HEK293 (cell line): ENCODE measurements around the gene LPGAT1.

Experiments
- CTCF ChIA-PET: fragments of 350-600 bp; formaldehyde crosslinking; extraction: SDS; loops from one replicate; lab custom pipeline; 2021; ENCODE audit warnings: antibody characterized with exemption; lab: Yijun Ruan, JAX
- POLR2A ChIA-PET: fragments of 300-600 bp; formaldehyde crosslinking; extraction: SDS; loops from one replicate; lab custom pipeline; 2020; ENCODE audit warnings: antibody characterized with exemption, inconsistent platforms; lab: Yijun Ruan, JAX
- H3K27ac ChIP-seq: fragments of 200-500 bp; sonication (Bioruptor generic); 2 replicates; pipeline ENCODE4 v1.5.1; 2014; ENCODE audit warnings: low read depth, low read length, control low read depth, inconsistent platforms; ENCODE audit errors: extremely low read depth
- H3K36me3 ChIP-seq, 2 experiments: fragments of 200-500 bp in 1 of 2; sonication (Bioruptor generic) in 1 of 2; 1 replicate in 1 of 2; 2 replicates in 1 of 2; pipeline ENCODE4 v1.5.1; 2014 to 2017; ENCODE audit warnings: inconsistent platforms in 2 of 2, low read length in 2 of 2; ENCODE audit not compliant: control insufficient read depth in 2 of 2, insufficient read depth in 1 of 2
- H3K4me1 ChIP-seq: fragments of 200-500 bp; sonication (Bioruptor generic); 2 replicates; pipeline ENCODE4 v1.5.1; 2014; ENCODE audit warnings: mild to moderate bottlenecking, low read length, inconsistent platforms; ENCODE audit not compliant: control insufficient read depth, insufficient read depth
- H3K4me3 ChIP-seq: 2 replicates; pipeline ENCODE4 v1.5.1; 2011; ENCODE audit warnings: low read depth, mild to moderate bottlenecking, control low read depth, low read length, moderate library complexity
- H3K9me3 ChIP-seq: fragments of 200-500 bp; sonication (Bioruptor generic); 2 replicates; pipeline ENCODE4 v1.5.1; 2014; ENCODE audit warnings: low read depth, low read length, inconsistent platforms; ENCODE audit not compliant: control insufficient read depth, insufficient read depth
- BCL11B ChIP-seq: fragments of 450-650 bp; formaldehyde crosslinking; IDR thresholded peaks from 2 replicates; pipeline ENCODE4 v1.5.1; 2016; ENCODE audit warnings: low read depth, missing biosample characterization, missing genetic modification characterization
- KLF9 ChIP-seq: fragments of 450-650 bp; formaldehyde crosslinking; IDR thresholded peaks from 2 replicates; pipeline ENCODE4 v1.5.1; 2016; ENCODE audit warnings: missing biosample characterization, missing genetic modification characterization, low read depth
- SCRT1 ChIP-seq: fragments of 450-650 bp; formaldehyde crosslinking; IDR thresholded peaks from 2 replicates; pipeline ENCODE4 v1.5.1; 2016; ENCODE audit warnings: missing biosample characterization, missing genetic modification characterization, borderline replicate concordance
- SP3 ChIP-seq: fragments of 450-650 bp; formaldehyde crosslinking; IDR thresholded peaks from 2 replicates; pipeline ENCODE4 v1.5.1; 2016; ENCODE audit warnings: missing biosample characterization, missing genetic modification characterization
- ZBTB1 ChIP-seq: fragments of 450-650 bp; formaldehyde crosslinking; IDR thresholded peaks from 2 replicates; pipeline ENCODE4 v1.5.1; 2016; ENCODE audit warnings: missing biosample characterization, missing genetic modification characterization
- ZBTB10 ChIP-seq: fragments of 450-650 bp; formaldehyde crosslinking; IDR thresholded peaks from 2 replicates; pipeline ENCODE4 v1.5.1; 2016; ENCODE audit warnings: missing biosample characterization, missing genetic modification characterization
- ZBTB44 ChIP-seq: fragments of 450-650 bp; IDR thresholded peaks from 2 replicates; pipeline ENCODE4 v1.5.1; 2018; ENCODE audit warnings: missing biosample characterization, mild to moderate bottlenecking, missing genetic modification characterization
- ZFP3 ChIP-seq: fragments of 450-650 bp; formaldehyde crosslinking; IDR thresholded peaks from 2 replicates; pipeline ENCODE4 v1.5.1; 2016; ENCODE audit warnings: low read depth, missing biosample characterization, missing genetic modification characterization
- ZNF140 ChIP-seq: fragments of 450-650 bp; formaldehyde crosslinking; IDR thresholded peaks from 2 replicates; pipeline ENCODE4 v1.5.1; 2016; ENCODE audit warnings: missing biosample characterization, missing genetic modification characterization
- ZNF155 ChIP-seq: fragments of 450-650 bp; formaldehyde crosslinking; IDR thresholded peaks from 2 replicates; pipeline ENCODE4 v1.5.1; 2016; ENCODE audit warnings: missing biosample characterization, missing genetic modification characterization
- ZNF19 ChIP-seq: fragments of 450-650 bp; formaldehyde crosslinking; IDR thresholded peaks from 2 replicates; pipeline ENCODE4; 2016; ENCODE audit warnings: missing biosample characterization, missing genetic modification characterization, low read depth
- ZNF221 ChIP-seq: fragments of 450-650 bp; formaldehyde crosslinking; IDR thresholded peaks from 2 replicates; pipeline ENCODE4 v1.5.1; 2017; ENCODE audit warnings: missing biosample characterization, missing genetic modification characterization, borderline replicate concordance
- ZNF341 ChIP-seq: fragments of 450-650 bp; formaldehyde crosslinking; IDR thresholded peaks from 2 replicates; pipeline ENCODE4; 2016; ENCODE audit warnings: low read depth, missing biosample characterization, missing genetic modification characterization
- ZNF521 ChIP-seq: fragments of 450-650 bp; formaldehyde crosslinking; IDR thresholded peaks from 2 replicates; pipeline ENCODE4 v1.5.1; 2017; ENCODE audit warnings: missing biosample characterization, mild to moderate bottlenecking, missing genetic modification characterization
- ZNF544 ChIP-seq: fragments of 450-650 bp; formaldehyde crosslinking; IDR thresholded peaks from 2 replicates; pipeline ENCODE4 v1.5.0; 2017; ENCODE audit warnings: missing biosample characterization, missing genetic modification characterization
- ZNF571 ChIP-seq: fragments of 450-650 bp; formaldehyde crosslinking; IDR thresholded peaks from 2 replicates; pipeline ENCODE4 v1.5.0; 2017; ENCODE audit warnings: missing biosample characterization, missing genetic modification characterization
- ZNF677 ChIP-seq: fragments of 450-650 bp; IDR thresholded peaks from 2 replicates; pipeline ENCODE4 v1.5.0; 2018; ENCODE audit warnings: missing biosample characterization, mild to moderate bottlenecking, missing genetic modification characterization, moderate library complexity
- ZNF692 ChIP-seq: fragments of 450-650 bp; formaldehyde crosslinking; IDR thresholded peaks from 2 replicates; pipeline ENCODE4 v1.5.1; 2016; ENCODE audit warnings: missing biosample characterization, missing genetic modification characterization
- ZNF707 ChIP-seq: fragments of 450-650 bp; formaldehyde crosslinking; IDR thresholded peaks from 2 replicates; pipeline ENCODE4 v1.5.1; 2016; ENCODE audit warnings: missing biosample characterization, missing genetic modification characterization
- ZSCAN23 ChIP-seq: fragments of 450-650 bp; formaldehyde crosslinking; IDR thresholded peaks from 2 replicates; pipeline ENCODE4 v1.5.1; 2016; ENCODE audit warnings: missing biosample characterization, missing genetic modification characterization
- TF ChIP-seq, protein P1 (sequence below): fragments of 450-650 bp; formaldehyde crosslinking; IDR thresholded peaks from 2 replicates; pipeline ENCODE4 v1.5.1; 2017; ENCODE audit warnings: missing biosample characterization, mild to moderate bottlenecking, missing genetic modification characterization, moderate library complexity
- TF ChIP-seq, protein P2 (sequence below): fragments of 450-650 bp; formaldehyde crosslinking; IDR thresholded peaks from 2 replicates; pipeline ENCODE4 v1.5.1; 2016; ENCODE audit warnings: missing biosample characterization, missing genetic modification characterization

The LPGAT1 gene

GRCh38 chr1:211839106-211839505 is 8.5 kb upstream of the LPGAT1 start (continued):
- TF ChIP-seq ZBTB44 (tag by site-specific recombination) (no peak), ZNF692 (tag by site-specific recombination) (no peak)
- TF ChIP-seq, all 188 proteins: peak for 0

DNA sequence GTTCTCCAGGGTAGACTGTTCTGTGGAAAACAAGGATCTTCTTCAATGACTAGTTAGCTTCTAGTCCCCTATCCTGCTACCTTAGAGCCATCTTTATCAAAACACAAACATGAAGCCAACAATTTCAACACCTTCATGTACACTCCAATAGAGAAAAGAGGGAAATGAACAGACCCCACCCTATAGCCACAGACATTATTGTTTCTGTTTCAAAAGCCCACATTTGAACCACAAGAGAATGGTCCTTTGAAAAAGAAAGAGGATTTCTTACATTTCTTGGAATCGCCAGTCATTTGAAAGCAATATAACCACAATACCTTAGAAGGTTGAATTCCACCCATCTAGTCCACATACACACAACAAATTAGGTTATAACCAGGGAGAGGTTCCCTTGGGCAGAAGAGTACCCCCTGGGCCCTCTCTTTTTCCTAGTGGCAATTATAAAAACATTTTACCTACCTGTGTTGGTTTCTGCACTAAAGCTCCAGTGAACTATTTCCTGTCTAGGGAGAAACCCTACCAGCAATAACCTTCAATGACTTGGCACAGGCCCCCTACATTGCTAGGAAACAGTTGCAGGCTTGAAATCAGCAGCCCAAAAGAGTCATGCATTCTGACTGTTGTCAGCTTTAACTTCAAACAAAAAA is 2.7 kb upstream of the LPGAT1 start:
- no peaks in the 10 kb centered on the region for H3K9me3 ChIP-seq
- H3K27ac ChIP-seq = no peak overlapping the region
- H3K4me1 ChIP-seq = no peaks in the 10 kb centered on the region
- no peak for TF ChIP-seq ZBTB10 (tag by site-specific recombination)
- TF ChIP-seq, protein P1, sequence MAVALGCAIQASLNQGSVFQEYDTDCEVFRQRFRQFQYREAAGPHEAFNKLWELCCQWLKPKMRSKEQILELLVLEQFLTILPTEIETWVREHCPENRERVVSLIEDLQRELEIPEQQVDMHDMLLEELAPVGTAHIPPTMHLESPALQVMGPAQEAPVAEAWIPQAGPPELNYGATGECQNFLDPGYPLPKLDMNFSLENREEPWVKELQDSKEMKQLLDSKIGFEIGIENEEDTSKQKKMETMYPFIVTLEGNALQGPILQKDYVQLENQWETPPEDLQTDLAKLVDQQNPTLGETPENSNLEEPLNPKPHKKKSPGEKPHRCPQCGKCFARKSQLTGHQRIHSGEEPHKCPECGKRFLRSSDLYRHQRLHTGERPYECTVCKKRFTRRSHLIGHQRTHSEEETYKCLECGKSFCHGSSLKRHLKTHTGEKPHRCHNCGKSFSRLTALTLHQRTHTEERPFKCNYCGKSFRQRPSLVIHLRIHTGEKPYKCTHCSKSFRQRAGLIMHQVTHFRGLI (tag by site-specific recombination) = no peak
- no peak for TF ChIP-seq ZNF521 (tag by site-specific recombination)
- TF ChIP-seq ZNF19 (tag by site-specific recombination) = no peak
- no peak for TF ChIP-seq SCRT1 (tag by site-specific recombination)
- TF ChIP-seq ZNF707 (tag by site-specific recombination) = no peak
- TF ChIP-seq ZBTB1 (tag by site-specific recombination) = no peak
- TF ChIP-seq ZNF677 = no peak
- TF ChIP-seq ZNF140 (tag by site-specific recombination) = no peak
- no peak for TF ChIP-seq ZNF544 (tag by site-specific recombination)
- TF ChIP-seq SP3 (tag by site-specific recombination) = no peak
- no peak overlapping the region for H3K4me3 ChIP-seq
- H3K36me3 ChIP-seq = peaks cover 0 to 3% of the 10 kb centered on the region in 2 experiments; a peak in 1 of 3 replicates
- POLR2A ChIA-PET = no interaction called here
- CTCF ChIA-PET = interaction anchor here (0.6 to 2.9 kb wide), 3 partner anchors 52 to 152 kb away, joined by 3 to 9 read pairs (median 4); no protein-coding TSS in a partner anchor

DNA sequence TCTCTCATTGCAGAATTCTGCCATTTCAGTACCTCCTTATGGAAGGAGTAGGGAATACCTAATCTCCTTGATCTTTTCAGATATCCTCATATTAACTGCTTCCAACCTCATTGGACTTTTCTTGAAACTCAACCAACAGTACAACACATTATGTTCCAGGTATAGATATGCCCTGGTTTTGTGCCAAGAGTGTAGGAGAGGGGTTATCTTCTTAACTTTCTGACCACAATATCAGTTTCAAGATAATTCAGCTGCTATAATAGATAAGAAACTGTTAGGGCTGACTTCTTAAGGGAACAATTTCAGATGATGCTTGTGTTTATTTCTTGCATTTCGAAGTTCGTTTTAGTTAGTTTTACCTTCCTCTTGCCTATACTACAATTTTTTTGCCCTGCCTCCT is 2.1 kb upstream of the LPGAT1 start:
- no peak overlapping the region for H3K27ac ChIP-seq
- POLR2A ChIA-PET = no interaction called here
- H3K36me3 ChIP-seq = peaks cover 0 to 7% of the 10 kb centered on the region in 2 experiments; a peak in 1 of 3 replicates
- no peaks in the 10 kb centered on the region for H3K9me3 ChIP-seq
- CTCF ChIA-PET = interaction anchor here (1.5 to 2.9 kb wide), 2 partner anchors 135 to 152 kb away, joined by 3 to 9 read pairs; no protein-coding TSS in a partner anchor
- no peaks in the 10 kb centered on the region for H3K4me1 ChIP-seq
- no peak overlapping the region for H3K4me3 ChIP-seq
- TF ChIP-seq ZNF221 (tag by site-specific recombination) = no peak
- TF ChIP-seq ZNF571 = no peak
- no peak for TF ChIP-seq KLF9 (tag by site-specific recombination)
- TF ChIP-seq ZSCAN23 (tag by site-specific recombination) = no peak
- TF ChIP-seq ZNF521 (tag by site-specific recombination) = no peak
- no peak for TF ChIP-seq BCL11B (tag by site-specific recombination)
- TF ChIP-seq ZFP3 (tag by site-specific recombination) = no peak
- TF ChIP-seq, protein P2, sequence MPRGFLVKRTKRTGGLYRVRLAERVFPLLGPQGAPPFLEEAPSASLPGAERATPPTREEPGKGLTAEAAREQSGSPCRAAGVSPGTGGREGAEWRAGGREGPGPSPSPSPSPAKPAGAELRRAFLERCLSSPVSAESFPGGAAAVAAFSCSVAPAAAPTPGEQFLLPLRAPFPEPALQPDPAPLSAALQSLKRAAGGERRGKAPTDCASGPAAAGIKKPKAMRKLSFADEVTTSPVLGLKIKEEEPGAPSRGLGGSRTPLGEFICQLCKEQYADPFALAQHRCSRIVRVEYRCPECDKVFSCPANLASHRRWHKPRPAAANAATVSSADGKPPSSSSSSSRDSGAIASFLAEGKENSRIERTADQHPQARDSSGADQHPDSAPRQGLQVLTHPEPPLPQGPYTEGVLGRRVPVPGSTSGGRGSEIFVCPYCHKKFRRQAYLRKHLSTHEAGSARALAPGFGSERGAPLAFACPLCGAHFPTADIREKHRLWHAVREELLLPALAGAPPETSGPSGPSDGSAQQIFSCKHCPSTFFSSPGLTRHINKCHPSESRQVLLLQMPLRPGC (tag by site-specific recombination) = no peak
- no peak for TF ChIP-seq ZNF155 (tag by site-specific recombination)
- no peak for TF ChIP-seq ZNF341 (tag by site-specific recombination)
